22Rv1 (cell line): ENCODE results near the gene NAT9.
A peak's percentile ranks its signal among the peaks of the same experiment; 100 is the strongest.

Experiments
- H3K27ac ChIP-seq: fragments of 450-650 bp; 2 replicates; pipeline ENCODE4 v1.5.1; 2017
- CTCF ChIP-seq: fragments of 450-650 bp; IDR thresholded peaks from 2 replicates; pipeline ENCODE4 v1.5.1; 2017; ENCODE audit warnings: mild to moderate bottlenecking
- ZFX ChIP-seq: fragments of 450-650 bp; IDR thresholded peaks from 2 replicates; pipeline ENCODE4 v1.6.1; 2017; ENCODE audit warnings: antibody characterized with exemption, borderline replicate concordance

Gene NAT9

GRCh38 chr17:74748529-74749278 is 27.4 kb downstream of the NAT9 start, which contains the start of gene NHERF1:
Gene NHERF1, plus strand, starts transcription at chr17:74748628. Its CDS starts 219 bp downstream, at chr17:74748847.
- H3K27ac ChIP-seq, result peak within 1 kb of the TSS; percentile 44
- TF ChIP-seq CTCF (peak; percentile 37), ZFX (no peak)

- TF ChIP-seq ZFX (no peak), CTCF (no peak)
- peak overlapping the region; percentile 44 for H3K27ac ChIP-seq
Measured at GRCh38 chr17:74748279-74748528, 27.9 kb downstream of the NAT9 start.

- no peak overlapping the region for H3K27ac ChIP-seq
- TF ChIP-seq CTCF (no peak), ZFX (no peak)
Measured at GRCh38 chr17:74746922-74747321, 29.2 kb downstream of the NAT9 start.

DNA sequence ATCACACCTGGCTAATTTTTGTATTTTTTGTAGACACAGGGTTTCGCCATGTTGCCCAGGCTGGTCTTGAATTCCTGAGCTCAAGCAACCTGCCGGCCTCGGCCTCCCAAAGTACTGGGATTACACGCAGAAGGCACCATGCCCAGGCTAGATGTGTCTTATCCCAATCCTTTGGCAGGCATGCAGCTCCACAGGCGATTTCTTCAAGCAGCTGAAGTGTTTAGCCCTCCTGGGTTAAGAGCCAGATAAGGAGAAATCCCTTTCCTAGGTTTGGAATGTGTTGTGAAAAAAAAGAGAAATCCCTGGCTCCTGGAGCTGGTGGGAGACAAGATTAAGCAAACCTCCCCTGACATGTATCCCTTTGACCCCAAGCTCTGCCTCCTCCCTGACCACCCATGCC is 29.8 kb downstream of the NAT9 start:
- TF ChIP-seq CTCF, result no peak
- TF ChIP-seq ZFX, result no peak
- no peak overlapping the region for H3K27ac ChIP-seq

GRCh38 chr17:74745548-74746177 is 30.5 kb downstream of the NAT9 start:
- TF ChIP-seq ZFX, result no peak
- TF ChIP-seq CTCF, result no peak
- no peak overlapping the region for H3K27ac ChIP-seq

DNA sequence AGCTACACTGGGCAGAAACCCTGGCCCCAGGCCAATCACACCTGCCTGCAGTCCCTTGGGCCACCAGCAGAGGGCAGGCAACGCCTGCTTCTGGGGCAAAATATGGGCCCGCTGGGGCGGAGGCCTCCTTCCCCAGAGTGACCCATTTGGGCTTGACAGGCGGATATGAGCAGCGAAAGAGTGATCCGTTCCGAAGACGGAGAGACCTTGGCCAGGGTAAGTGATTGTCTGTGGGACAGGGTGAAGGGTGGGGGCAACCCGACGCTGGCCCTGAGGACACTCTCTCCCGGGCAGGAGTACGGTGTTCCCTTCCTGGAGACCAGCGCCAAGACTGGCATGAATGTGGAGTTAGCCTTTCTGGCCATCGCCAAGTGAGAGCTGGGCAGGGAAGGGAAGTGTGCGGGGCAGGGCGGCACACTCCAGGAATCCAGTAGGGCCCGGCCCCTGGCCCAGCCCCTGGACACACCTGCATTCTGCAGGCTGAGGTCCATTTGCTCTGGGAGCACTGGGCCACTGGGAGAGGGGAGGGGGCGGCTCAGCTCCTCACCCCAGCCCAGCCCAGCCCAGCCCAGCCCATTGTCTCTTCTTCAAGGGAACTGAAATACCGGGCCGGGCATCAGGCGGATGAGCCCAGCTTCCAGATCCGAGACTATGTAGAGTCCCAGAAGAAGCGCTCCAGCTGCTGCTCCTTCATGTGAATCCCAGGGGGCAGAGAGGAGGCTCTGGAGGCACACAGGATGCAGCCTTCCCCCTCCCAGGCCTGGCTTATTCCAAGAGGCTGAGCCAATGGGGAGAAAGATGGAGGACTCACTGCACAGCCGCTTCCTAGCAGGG is 31.2 kb downstream of the NAT9 start:
- H3K27ac ChIP-seq, result no peak overlapping the region
- no peak for TF ChIP-seq ZFX
- peak; percentile 98 for TF ChIP-seq CTCF

GRCh38 chr17:74744349-74744713 is 31.8 kb downstream of the NAT9 start:
- TF ChIP-seq CTCF (no peak), ZFX (no peak)
- H3K27ac ChIP-seq, result no peak overlapping the region
